HG03095 (cell line): Measurements from ENCODE around the gene FOXR1.
"Not testable (repeated sequence)": the region's sequence is repeated elsewhere in the genome, so short reads cannot be mapped to it uniquely, and the experiment has no call there.

Source experiments
- ATAC-seq: cut with Tn5 transposase; IDR thresholded peaks from one replicate; pipeline ENCODE4 v1.9.1; 2021; ENCODE audit warnings: moderate library complexity; ENCODE audit not compliant: unreplicated experiment

Gene FOXR1

DNA sequence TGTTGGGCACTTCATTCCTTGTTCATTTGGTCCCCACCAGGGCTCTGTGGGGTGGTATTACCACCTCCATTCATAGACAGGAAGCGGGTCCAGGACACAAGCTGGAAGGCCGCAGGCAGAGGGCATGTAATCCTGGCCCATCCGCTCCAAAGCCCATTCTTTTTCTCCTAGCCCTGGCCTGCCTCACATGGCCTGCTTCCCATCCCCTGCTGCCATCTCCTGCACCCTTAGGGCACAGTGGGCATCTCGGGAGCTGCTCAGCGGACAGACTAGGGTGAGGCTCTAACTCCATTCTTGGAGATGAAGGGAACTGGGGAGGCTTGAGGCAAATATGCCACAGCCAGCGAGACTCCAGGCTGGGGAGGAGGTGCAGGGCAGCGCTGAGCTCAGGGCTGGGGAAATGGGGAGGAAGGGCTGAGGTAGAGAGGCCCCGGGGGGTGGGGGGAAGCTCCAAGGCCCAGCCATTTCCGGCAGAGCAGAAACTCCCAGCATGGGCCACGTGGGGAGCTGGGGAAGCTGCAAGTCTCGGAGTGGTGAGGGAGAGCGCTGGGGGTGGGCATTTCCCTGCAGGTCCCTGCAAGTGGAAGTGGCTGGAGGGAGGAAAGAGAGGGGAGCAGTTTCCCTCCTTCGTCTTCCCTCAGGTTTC lies 31.5 kb upstream of the FOXR1 start:
- no peak for ATAC-seq

DNA sequence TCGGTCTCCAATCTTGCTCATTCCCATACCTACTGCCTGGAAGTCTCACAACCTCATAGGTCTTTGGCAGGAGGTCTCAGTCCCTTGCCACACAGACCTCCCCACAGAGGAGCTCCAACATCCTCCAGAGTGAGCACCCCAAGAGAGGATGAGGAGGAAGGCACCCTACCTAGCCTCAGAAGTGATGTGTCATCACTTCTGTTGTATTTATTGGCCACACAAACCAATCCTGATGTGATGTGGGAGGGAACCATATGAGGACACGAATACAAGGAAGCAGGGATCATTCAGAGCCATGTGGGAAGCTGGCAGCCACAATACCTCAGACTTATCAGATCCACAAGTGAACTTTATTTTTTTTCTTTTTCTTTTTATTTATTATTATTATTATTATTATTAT lies 24.5 kb upstream of the FOXR1 start:
- ATAC-seq: no peak

GRCh38 chr11:118948000-118948399 lies 23.6 kb upstream of the FOXR1 start:
- ATAC-seq: no peak

GRCh38 chr11:118953265-118953664 lies 18.3 kb upstream of the FOXR1 start:
- no peak for ATAC-seq

DNA sequence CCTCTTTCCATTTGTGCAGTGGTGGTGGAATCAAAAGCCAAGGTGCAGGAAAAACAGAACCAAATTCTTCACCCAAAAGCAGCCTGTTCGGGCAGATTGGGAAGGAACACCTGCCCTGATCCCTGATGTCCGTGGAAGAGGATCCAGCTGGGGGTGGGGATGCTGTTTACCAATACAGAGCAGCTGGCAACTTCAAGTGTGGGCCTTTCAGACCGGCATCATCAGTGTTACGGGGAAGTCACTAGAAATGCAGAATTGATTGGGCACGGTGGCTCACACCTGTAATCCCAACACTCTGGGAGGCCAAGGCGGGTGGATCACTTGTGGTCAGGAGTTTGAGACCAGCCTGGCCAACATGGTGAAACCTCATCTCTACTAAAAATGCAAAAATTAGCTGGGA lies 17.6 kb upstream of the FOXR1 start:
- not testable (repeated sequence) for ATAC-seq

GRCh38 chr11:118956094-118956846 lies 15.3 kb upstream of the FOXR1 start, which contains the start of gene UPK2:
Gene UPK2, plus strand, starts transcription at chr11:118956298. Its CDS starts 53 bp downstream, at chr11:118956351.
- ATAC-seq: peak; percentile 63

DNA sequence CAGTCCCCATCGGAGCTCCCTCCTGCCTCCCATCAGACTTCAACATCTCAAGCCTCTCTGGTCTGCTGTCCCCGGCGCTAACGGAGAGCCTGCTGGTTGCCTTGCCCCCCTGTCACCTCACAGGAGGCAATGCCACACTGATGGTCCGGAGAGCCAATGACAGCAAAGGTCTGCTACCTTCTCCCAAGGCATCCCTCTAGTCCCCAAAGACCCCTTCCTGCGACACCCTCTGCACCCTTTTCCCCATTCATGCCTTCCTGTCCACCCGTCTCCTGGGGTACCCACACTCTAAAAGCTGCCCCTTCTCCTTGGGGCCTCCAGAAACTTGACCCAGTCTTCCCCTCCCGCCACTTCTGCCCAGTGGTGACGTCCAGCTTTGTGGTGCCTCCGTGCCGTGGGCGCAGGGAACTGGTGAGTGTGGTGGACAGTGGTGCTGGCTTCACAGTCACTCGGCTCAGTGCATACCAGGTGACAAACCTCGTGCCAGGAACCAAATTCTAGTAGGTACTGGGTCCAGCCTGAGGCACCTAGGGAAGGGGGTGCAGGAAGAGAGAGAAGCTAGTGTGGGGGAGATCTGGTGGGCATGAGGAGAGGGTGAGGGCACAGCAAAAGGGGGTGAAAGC lies 14.6 kb upstream of the FOXR1 start:
- ATAC-seq: no peak

DNA sequence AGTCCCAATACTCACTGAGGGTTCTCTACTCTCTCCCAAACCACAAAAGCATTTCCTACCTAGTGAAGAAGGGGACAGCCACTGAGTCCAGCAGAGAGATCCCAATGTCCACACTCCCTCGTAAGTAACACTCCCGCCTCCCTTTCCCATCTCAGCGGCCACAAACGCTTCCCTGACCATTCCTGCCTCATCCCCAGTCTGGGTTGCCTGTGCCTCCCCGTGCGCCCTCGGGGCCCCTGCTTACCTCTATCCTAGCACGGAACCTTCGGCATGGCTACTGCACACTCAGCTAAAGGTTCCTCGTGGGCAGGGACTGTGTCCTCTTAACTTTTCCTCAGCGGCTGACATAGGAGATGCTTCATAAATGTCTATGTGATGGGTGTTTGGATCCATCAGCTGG lies 14.0 kb upstream of the FOXR1 start:
- no peak for ATAC-seq

DNA sequence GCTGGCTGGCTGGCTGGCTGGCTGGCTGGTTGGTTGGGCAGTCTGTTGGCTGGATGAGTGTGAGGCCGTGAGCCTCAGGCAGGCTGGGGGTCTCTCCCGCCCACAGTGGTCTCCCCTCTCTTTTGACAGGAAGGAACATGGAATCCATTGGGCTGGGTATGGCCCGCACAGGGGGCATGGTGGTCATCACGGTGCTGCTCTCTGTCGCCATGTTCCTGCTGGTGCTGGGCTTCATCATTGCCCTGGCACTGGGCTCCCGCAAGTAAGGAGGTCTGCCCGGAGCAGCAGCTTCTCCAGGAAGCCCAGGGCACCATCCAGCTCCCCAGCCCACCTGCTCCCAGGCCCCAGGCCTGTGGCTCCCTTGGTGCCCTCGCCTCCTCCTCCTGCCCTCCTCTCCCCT lies 13.6 kb upstream of the FOXR1 start:
- ATAC-seq: no peak

DNA sequence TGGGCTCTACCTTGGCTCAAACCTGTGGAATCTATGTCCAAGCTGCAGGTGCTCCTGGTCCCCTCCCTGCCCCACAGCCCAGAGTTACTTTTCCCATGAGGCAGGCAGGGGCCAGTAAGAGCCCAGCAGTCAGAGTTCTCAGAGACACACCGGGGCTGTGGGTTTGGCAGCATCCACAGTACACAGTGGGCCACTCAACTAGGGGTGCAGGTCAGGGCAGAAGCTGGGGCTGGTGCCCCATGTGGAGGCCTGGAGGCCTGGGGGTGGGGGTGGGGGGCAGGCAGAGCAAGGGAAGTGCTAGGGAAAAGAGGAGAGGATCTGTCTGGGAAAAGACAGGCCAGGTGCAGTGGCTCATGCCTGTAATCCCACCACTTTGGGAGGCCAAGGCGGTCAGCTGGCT lies 13.0 kb upstream of the FOXR1 start:
- no peak for ATAC-seq

- ATAC-seq: no peak
Observed at GRCh38 chr11:118961189-118961588, 10.4 kb upstream of the FOXR1 start.

GRCh38 chr11:118961591-118961990 lies 10.0 kb upstream of the FOXR1 start:
- no peak for ATAC-seq

DNA sequence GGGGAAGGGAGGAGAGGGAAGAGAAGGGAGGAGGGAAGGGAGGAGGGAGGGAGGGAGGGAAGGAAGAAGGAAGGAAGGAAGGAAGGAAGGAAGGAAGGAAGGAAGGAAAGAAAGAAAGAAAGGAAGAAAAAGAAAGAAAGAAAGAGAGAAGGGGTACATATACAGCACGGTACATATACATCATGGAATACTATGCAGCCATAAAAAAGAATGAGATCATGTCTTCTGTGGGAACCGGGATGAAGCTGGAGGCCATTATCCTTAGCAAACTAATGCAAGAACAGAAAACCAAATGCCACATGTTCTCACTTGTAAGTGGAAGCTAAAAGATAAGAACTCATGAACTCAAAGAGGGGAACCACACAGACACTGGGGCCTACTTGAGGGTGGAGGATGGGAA lies 2.1 kb upstream of the FOXR1 start:
- not testable (repeated sequence) for ATAC-seq

DNA sequence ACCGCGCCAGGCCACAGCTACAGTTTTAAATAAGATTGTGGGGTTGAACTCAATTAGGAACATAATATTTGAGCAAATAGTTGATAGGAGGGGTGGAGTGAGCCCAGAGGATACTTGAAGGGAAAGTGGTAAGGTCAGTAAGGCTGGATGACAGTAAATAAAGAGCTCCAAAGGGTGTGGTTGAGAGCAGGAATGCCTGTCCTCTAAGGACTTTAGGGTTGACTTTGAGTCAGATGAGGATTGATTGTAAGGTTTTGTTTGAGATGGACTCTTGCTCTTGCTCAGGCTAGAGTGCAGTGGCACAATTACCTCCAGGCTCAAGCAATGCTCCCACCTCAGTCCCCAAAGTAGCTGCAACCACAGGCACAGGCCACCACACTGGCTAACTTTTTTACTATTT lies 2.4 kb downstream of the FOXR1 start:
- no peak for ATAC-seq

GRCh38 chr11:118975771-118976709 lies 4.5 kb downstream of the FOXR1 start:
- ATAC-seq: no peak

DNA sequence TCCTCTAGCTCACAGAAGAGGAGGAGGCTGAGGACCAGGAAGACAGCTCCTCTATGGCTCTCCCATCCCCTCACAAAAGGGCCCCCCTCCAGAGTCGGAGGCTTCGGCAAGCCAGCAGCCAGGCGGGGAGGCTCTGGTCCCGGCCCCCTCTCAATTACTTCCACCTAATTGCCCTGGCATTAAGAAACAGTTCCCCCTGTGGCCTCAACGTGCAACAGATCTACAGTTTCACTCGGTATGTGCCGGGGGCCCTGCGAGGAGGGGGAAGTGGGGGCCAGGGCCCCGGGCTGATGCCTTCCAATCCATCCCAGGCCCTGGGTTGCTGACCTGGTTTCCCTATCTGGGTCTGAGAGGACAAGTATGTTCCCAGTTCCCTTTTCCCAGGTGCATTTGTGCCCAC lies 7.9 kb downstream of the FOXR1 start:
- ATAC-seq: no peak

- ATAC-seq: no peak
Observed at GRCh38 chr11:118980191-118980881, 8.8 kb downstream of the FOXR1 start.

DNA sequence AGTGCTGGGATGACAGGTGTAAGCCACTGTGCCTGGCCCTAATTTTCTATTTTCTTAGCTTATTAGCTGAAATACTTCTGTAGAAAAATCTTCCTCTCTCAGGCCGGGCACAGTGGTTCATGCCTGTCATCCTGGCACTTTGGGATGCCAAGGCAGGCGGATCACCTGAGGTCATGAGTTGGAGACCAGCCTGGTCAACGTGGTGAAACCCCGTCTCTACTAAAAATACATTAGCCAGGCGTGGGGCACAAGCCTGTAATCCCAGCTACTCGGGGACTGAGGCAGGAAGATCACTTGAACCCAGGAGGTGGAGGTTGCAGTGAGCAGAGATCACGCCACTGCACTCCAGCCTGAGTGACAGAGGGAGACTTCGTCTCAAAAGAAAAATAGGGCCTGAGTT lies 12.8 kb downstream of the FOXR1 start:
- not testable (repeated sequence) for ATAC-seq

DNA sequence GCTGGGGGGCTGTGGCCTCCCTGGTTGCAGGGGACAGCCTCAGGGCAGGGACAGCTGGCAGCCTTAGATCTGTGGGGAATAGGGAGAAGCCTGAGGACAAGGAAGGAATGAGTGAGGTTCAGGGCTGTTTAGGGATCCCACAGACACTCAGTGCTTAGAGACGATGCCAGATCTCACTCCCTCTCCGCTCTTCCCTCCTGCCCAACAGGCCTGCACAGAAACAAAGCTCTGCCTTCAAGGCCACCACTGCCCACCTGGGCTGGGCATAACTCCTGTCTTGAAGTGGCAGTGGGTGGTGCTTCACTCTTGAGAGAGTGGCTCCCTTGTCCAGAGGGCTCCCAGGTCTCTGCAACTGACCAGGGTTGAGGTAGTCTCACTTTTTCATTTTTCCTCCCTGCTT lies 13.3 kb downstream of the FOXR1 start:
- no peak for ATAC-seq

GRCh38 chr11:118988280-118988679 lies 16.7 kb downstream of the FOXR1 start:
- no peak for ATAC-seq
